ENCODE results near the gene PALM.
"Not testable (repeated sequence)": the region's sequence is repeated elsewhere in the genome, so short reads cannot be mapped to it uniquely, and the experiment has no call there.

PALM gene, protein sequence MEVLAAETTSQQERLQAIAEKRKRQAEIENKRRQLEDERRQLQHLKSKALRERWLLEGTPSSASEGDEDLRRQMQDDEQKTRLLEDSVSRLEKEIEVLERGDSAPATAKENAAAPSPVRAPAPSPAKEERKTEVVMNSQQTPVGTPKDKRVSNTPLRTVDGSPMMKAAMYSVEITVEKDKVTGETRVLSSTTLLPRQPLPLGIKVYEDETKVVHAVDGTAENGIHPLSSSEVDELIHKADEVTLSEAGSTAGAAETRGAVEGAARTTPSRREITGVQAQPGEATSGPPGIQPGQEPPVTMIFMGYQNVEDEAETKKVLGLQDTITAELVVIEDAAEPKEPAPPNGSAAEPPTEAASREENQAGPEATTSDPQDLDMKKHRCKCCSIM

DNA sequence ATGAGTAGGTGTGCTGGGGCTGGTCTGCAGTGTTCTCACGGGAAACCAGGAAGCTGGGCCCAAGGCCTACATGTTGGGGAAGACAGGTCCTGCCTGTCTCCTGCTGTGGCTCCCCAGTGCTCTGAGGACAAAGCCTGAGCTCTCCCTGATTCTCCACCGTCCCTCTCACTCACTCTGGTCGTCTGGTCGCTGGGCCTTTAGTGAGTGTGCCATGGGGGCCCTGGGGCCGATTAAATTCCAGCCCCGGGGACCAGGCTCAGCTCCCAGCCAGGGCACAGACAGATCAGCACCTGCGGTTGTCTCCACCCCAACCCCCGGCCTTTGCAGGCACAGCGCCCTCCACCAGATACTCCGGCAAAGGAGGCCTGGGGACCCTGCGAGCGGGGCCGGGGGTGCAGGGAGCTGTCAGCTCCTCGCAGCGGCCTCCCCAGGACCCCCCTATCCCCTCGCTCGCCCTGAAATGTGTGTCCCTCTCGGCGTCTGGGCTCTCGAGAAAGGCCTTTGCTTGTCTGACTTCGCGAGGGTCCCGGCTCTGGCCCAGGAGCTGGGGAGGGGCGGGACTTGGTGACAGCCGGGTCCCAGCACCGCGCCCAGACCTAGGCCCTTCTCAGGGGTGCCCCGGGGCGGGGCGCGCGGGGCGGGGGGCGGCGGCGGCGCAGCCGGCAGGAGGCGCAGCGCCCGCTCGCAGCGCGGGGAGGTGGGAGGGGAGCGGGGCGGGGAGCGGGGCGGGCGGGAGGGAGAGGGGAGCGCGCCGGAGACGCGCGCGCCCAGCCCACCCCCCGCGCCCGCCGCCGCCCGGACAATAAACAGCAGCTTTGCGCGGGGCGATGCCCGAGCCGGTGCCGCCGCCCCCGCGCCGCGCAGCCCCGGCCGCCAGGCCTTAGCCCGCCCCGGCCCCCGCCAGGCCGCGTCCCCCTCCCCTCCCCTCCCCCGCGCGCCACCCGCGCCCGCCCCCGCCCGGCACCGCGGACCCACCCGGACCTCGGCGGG lies at the start of gene PALM:
Gene PALM (plus strand): TSS at position 782 of the 990 bp plus-strand sequence. CDS start 212 bp downstream, outside the sequence.
- DNase-seq, result no peak

DNA sequence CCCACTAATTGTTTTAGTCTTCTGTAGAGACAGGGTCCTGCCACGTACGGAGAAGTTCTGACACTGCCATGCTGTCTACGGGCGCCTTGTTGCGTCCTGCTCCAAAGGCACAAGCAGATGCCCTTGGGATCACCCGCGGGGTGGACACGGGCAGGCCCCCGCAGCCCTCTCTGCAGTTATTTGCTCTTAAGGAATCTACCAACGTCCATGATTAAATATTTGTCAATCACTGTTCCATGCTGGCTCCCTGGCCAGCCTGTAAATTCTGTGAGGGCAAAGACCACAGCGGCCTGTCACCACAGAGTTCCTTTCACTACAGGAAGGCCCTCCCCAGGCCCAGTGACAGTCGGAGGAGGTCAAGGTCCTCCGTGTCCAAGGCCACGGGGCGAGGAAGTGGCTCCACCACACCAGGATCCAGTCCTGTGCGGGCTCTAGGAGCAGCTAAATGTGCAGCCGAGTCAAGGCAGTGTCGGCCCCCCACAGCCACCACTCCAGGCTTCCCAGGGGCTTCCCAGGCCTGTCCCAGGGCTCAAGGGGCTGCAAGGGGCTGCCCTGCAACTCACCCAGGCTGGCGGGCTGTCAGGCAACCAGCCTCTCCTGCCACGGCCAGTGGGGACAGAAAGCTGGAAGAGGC lies 47.8 kb upstream of the PALM start:
- DNase-seq, result no peak

DNA sequence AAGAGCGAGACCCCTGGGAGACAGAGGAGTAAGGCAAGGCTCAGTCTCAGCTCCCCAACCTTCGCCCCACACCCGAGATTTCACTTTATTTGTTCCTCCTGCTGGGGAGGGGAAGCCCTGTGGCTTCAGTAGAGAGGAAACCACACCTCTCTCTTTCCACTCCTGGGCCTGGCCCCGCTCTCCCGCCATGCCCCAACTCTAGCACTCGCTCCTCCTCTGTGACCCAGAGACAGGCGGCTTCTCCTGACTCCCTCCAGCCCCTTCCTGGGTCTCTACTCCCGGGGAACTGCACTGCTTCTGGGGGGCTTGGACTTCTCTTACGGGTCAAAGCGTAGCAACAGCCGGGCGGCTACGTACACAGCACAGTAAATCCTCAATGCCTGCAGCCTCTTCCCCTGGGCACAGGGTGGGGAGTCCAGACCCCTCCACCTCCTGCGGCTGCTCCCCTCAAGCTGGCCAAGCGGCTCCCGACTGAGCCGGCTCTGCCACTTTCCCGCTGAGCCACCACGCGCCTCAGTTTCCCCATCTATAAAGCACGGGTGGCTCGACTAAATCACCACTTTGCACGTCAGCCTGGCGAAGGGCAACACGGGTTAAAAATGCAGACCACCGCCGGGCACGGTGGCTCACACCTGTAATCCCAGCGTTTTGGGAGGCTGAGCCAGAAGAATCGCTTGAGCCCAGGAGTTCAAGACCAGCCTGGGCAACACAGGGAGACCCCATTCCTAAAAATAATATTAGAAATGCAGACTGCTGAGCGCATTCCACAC lies 47.1 kb upstream of the PALM start:
- DNase-seq, result peak; percentile 73 to 76

DNA sequence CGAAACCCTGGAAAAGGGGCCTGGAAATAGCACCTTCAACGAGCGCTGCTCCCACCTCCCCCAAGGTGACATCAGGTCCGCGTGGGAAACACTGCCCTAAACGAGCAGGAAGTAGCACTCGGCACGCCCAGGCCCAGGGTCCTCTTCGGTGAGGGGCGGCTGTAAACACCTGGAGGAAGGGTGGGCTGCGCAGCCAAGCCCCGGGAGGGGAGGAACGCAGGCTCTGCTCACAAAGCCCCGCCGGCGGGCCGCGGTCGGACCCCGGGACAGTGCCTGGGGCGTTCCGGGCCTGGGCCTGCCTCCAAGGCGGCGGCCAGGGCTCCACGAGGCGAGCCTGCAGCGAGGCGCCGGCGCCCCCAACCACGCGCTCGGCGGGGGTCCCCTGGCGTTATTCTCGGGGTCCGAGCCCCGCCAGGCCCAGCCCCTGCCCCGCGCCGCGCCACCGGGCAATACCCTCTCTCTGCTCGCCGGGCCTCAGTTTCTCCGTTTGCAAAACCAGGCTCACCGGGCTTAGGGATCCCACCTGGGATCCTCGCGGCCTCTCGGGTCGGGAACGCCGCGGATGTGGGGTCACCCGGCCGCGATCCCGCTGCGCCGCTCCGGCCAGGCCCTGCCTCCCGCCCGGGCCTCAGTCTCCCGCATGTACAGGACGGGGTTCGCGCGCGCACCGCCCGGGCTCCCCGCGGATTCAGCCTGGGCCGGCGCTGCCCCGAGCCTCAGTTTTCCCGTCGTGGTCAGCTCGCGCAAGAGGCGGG lies 46.4 kb upstream of the PALM start:
- peak; percentile 66 to 73 for DNase-seq

DNA sequence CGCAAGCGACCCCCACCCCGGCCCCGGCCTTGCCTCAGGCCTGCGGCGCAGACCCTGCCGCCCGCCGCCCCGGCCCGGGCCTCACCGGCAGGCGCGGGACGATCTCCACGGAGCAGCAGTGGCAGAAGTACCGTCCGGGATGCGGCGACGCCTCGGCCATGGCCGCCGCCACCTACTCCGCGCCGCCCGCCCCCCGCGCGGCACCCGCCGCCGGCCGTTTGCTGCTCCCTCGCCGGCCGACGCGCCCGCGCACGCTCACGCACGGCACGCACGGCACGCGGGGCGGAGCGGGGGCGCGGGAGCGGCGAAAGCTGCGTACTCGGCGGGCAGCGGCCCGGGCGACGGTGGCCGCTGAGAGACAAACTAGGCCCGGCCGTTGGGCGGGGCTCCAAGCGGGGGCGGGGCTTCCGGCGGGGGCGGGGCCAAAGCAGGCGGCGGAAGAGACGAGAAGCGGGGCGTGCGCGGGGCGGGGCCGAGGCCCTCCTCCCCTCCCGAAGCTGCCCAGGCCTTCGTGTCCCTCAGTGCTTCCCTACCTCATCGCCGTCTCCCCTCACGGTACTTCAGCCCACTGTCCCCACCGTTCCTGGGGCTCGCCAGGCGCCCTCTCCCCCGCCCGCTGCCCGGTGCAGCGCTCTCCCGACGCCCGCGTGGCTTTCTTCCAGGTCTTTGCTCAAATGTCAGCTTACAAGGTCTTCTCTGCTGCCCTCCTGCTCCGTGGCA lies 45.6 kb upstream of the PALM start, which contains the start of gene RNF126:
Gene RNF126 (minus strand): TSS at position 253 of the 720 bp plus-strand sequence. CDS start 93 bp downstream, at position 160.
- peak; percentile 92 to 94 for DNase-seq

DNA sequence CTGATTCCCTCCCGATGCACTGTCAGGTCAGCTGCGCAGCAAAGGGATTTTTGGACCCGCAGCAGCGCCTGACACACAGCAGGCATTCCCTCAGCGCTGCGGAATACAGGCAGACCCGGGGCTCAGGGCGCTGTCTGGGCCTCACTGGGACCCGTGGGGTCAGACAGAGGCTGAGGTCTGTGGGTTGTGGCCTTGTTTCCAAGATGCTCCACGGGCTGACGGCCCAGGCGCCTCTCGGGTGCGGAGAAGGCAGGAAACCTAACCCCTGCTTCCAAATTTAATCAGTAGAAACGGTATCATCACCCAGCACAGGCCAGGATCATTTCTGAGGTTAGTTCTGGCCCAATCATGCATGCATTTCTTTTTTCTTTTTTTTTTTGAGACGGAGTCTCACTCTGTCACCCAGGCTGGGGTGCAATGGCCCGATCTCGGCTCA lies 45.0 kb upstream of the PALM start:
- DNase-seq, result no peak

DNA sequence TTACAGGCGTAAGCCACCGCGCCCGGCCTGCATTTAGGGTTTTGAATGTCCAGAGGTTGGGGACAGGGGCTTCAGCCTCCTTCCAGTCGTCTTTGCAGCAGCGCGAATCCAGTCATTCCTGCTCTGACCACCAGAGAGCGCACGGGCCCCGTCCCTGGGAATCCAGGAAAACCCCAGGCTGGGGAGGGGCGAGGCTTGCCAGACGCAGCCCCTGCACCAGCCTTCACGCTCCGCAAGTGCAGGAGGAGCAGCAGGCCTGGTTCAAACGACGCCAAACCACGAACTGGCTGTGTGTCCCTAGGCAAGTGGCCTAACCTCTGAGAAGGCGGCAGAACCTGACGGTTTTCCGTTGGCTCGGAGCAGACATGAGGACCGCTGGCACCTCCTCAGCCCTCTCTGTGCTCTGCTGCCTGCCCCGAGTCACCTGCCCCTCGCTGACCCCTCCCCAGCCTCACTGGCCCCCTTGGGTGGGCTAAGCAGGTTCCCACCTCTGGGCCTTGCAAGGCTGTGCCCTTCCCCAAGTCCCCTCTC lies 43.8 kb upstream of the PALM start:
- DNase-seq, result peak; percentile 82 to 87

DNA sequence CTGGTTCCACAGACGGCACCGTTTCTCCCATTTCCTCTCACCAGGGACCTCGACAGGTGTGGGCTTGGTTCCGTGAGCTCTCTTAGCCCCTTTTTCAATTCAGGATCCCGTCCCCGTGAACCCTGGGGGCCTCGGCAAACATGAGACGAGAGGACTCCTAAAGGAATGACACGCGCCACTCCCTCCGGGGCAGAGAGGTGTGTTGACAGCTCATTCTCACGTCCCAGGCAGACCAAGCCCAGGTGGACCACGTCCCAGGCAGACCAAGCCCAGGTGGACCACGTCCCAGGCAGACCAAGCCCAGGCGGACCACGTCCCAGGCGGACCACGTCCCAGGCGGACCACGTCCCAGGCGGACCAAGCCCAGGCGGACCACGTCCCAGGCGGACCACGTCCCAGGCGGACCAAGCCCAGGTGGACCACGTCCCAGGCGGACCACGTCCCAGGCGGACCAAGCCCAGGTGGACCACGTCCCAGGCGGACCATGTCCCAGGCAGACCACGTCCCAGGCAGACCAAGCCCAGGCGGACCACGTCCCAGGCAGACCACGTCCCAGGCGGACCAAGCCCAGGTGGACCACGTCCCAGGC lies 41.7 kb upstream of the PALM start:
- not testable (repeated sequence) for DNase-seq

DNA sequence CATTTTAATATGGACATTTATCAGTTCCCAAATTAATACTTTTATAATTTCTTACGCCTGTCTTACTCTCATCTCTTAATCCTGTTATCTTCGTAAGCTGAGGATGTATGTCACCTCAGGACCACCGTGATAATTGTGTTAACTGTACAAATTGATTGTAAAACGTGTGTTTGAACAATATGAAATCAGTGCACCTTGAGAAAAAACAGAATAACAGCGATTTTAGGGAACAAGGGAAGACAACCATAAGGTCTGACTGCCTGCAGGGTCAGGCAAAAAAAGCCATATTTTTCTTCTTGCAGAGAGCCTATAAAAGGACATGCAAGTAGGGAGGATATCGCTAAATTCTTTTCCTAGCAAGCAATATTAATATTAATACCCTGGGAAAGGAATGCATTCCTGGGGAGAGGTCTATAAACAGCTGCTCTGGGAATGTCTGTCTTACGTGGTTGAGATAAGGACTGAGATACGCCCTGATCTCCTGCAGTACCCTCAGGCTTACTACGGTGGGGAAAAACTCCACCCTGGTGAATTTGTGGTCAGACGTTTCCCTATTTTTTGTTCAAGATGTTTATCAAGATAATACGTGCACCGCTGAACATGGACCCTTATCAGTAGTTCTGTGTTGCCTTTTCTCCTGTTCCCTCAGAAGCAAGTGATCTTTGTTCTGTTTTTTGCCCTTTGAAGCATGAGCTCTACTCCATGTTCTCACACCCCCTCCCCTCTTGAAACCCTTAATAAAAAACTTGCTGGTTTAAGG lies 39.9 kb upstream of the PALM start:
- not testable (repeated sequence) for DNase-seq

DNA sequence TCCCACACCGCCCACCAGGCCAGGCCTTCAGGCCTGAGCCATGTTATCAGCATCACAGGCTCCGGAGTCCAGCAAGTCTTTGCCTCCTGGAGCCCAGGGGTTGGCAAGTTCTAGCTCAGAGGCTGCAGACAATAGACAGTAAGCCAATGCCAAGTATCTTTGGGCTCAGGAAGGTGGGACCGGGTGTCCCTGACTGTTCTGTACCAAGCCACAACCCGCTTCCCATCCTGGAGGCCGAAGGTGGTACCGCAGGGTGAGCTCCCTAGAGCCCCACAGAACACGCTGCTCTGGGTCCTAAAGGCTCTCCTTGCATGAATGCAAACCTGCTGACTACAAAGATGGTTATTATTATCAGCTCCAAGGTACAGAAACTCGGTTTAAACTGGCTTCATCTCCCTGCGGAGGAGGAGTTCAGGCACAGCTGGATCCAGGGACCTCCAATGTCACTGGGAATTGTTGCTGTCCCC lies 38.1 kb upstream of the PALM start:
- DNase-seq, result no peak

DNA sequence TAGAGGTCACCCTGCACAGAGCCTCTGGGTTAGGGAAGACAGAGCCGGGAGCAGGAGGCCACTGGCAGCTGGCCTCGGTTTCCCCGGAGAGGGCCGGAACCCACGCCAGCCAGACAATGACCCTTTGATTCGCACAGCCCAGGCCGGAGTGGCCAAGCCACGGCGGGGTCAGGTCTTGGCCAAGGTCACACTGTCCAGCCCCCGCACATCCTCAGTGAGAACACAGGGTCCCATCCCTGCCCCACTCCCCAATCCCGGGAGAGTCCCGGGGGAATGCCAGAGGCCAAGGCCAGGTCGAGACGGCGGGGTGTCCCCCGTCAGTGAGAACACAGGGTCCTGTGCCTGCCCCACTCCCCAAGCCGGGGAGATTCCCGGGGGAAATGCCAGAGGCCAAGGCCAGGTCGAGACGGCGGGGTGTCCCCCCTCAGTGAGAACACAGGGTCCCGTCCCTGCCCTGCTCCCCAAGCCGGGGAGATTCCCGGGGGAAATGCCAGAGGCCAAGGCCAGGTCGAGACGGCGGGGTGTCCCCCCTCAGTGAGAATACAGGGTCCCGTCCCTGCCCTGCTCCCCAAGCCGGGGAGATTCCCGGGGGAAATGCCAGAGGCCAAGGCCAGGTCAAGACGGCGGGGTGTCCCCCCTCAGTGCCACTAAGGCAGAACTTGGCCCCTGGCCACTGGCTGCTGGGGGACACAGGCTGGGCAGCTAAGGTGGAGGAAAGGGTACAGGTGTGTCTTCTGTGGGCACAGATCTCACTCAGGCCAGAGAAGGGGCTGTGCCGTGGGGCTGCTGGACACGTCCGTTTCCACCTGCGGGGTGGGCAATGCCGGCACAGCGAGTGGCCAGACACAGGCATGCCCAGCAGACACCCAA lies 34.2 kb upstream of the PALM start:
- DNase-seq, result no peak

DNA sequence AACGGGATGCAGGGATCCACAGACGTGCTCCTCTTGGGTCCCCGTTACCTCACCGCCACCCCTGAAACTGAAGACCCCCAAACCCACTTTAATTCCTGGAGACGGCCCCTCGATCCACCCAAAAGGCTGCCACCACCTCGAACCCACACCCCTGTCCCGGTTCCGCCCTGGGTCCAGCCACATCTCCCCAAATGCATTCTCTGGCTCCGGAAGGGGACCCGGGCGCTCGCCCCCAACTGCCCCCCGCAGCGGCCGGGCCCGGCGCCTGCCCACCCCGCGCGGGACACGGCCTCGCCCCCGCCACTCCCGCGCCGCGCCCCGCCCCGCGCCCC lies 32.8 kb upstream of the PALM start:
- no peak for DNase-seq

DNA sequence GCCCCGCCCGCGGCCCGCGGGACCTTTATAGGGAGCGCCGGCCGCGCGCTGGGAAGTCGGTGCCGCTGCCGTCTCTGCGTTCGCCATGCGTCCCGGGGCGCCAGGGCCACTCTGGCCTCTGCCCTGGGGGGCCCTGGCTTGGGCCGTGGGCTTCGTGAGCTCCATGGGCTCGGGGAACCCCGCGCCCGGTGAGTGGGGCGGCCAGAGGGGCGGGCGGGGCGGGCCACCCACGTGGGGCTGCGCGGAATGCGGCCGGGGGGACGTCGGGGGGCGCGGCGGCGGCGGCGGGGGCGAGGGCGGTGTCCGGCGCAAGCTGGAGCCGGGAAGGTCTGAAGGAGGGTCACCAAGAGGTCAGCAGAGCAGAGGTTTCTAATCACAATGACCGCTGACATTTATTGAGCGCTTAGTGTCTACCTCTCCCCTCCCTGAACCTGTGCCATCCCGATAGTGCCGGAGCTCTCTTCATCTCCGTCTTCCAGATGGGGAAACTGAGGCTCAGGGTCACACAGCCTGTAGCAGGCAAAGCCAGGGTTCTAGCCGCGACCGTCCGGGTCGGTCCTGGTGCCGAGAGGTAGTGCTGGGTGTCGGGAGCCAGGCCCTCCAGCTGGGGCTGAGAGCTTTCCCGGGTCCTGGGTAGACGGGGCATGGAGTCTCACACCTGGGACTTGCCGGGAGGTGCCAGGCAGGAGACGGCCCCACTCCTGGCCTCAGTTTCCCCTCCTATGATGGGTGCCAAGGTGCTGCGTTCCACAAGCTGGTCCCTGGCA lies 32.2 kb upstream of the PALM start, which contains the start of gene FSTL3:
Gene FSTL3 (plus strand): TSS at position 54 of the 767 bp plus-strand sequence. CDS start 32 bp downstream, at position 86.
- DNase-seq, result no peak

DNA sequence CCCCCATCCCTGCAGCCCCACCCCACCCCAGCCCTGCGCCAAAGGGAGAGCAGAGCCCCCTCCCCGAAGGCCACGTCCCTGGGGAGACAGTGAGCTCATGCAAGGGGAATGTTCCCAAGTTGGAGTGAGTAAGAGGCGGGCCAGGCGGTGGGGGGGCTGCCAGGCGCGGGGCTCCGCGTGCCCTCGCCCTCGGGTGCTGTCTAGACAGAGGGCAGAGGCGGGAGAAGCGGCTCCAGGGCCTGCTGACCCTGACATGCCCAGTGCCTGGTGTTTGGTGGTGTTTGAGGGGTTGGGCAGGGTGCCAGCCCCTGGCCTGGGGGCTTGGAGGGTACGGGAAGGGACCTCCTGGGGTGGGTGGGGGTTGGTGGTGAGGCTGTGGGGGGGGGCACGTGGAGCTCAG lies 31.5 kb upstream of the PALM start:
- DNase-seq, result no peak

DNA sequence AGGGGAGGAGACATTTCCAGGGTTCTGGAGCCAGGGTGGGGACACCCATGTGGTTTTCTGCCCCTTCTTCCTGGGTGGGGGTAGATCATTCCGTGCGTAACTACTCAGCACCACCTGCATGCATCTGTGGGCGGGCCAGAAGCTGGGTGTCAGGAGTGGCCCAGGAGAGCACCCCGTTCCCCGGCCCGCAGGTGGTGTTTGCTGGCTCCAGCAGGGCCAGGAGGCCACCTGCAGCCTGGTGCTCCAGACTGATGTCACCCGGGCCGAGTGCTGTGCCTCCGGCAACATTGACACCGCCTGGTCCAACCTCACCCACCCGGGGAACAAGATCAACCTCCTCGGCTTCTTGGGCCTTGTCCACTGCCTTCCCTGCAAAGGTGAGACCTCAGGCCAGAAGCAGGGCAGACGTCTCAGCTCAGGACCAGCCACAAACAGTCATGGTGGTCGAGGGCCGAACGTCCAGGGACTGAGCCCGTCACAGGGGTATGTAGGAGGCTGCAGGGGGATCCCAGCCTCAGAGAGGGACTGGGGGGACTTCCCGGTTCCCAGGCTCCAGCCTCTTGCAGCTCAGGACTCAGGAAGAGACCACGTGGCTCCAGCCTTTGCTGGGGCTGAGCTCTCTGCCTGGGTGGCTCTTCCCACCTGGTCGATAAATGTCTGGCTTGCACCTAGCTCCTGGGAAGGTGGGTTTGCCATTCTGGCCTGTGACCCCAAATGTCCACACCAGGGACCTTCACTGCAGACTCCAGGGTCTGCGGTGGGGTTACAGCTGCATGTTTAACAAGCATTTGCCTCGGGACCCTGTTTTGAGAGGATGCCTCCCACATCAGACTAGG lies 30.9 kb upstream of the PALM start:
- no peak for DNase-seq

DNA sequence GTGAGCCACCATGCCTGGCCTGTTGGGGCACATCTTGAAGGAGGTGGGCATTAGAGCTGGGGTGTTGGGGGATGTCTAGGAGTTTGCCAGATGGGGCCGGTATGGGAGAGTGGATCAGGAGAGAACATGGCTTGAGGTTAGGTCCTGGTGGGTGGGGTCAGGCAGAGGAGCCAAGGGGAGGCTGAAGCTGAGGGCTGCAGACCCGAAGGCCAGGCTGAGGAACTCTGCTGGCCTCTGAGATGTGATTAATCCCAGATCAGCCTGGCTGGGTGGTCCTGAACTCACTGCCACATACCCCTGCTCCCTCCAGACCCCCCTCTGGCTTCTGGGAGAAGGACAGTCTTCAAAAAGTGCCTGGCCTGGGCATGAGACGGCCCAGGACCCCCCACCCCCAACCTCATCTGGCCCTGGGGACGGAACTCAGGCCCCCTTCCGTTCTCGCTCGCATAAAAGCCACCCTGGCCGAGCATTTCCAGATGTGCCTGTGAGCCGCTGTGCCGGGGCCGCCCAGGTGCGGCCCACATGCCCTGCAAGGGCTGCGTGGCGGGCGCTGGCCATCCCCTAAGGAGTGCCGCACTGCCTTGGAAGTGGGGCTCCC lies 29.8 kb upstream of the PALM start:
- no peak for DNase-seq

Measured in CD4-positive, alpha-beta T cell treated with Interleukin-1 beta for 1 hour (primary cell).